HG03097 (cell line): ENCODE measurements around the gene ARID1B.
A peak's percentile ranks its signal among the peaks of the same experiment; 100 is the strongest.
"Not testable (repeated sequence)": the region's sequence is repeated elsewhere in the genome, so short reads cannot be mapped to it uniquely, and the experiment has no call there.

Experiments used
- ATAC-seq: cut with Tn5 transposase; IDR thresholded peaks from one replicate; pipeline ENCODE4 v1.9.1; 2021; ENCODE audit not compliant: unreplicated experiment, low FRiP score

Gene ARID1B

DNA sequence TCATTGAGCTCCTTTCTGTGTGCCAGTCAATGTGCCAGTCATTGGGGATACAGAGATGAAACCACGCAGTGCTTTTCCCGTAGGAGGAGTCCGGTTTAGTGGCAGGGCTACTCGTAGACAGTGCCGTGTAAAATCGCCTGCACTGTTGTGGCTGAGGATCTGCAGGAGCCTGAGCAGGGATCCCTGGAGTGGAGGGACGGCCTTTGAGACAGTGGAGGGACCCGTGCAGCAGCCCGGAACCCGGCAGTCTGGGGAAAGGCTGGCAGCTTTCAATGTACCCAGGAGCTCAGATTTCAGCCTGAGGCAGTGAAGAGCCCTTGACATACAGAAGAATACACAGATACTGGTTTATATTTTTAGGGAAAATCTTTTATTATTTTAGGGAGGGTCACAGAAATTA lies 203.3 kb downstream of the ARID1B start:
- no peak for ATAC-seq

DNA sequence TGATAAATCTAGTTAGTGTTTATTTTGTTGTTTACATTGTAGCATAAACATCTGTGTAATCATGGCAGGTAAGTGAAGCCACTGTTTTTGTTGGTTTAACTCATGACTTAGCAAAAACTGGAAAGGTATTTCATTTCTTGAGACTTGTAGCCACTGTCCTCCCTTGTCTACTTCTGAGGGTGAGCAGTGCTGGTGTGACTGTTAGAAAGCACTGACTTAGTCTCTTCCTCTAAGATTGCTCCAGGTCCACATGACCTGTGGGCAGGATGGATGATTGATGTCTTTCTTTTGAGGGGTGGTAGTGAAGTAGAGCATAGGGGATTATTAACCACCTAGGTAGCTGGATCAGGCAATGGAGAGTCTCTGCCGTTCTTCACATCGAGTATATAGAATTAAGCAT lies 203.8 kb downstream of the ARID1B start:
- no peak for ATAC-seq

- ATAC-seq, result no peak
Observed at GRCh38 chr6:156982168-156982567, 205.0 kb downstream of the ARID1B start.

DNA sequence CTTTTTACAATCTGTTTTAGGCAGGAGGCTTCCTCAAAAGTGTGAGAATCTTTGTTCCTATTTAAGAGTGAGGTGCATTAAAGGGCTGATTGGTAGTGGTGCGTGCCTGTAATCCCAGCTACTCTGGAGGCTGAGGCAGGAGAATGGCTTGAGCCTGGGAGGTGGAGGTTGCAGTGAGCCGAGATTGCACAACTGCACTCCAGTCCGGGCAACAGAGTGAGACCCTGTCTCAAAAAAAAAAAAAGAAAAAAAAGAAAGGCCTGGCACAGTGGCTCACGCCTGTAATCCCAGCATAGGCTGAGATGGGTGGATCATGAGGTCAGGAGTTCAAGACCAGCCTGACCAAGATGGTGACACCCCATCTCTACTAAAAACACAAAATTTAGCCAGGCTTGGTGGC lies 205.7 kb downstream of the ARID1B start:
- ATAC-seq, result not testable (repeated sequence)

DNA sequence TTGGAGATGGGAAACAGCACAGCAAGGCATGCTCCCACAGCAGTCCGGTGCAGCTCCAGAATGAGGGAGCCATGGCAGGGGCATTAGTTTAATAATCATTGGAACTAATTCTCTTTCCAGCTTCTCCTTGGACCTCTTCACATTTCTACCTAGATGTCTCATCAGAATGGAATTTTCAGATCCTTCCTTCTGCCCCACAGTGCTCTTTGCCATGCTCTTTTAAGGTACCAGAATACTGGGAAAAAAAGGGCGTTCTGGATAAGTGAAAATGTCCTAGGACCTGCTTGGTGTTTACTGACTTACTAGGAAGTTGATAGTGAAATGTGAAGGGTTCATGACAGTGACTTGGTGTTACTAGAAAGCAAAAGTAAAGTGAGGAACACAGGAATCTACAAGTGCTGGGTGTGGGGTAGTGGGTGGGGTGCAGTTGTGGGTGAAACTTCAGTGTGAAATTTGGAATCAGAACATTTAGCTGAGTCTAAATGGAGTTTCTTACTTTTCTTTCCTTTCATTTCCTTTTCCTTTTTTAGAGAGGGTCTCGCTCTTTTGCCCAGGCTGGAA lies 207.1 kb downstream of the ARID1B start:
- ATAC-seq, result no peak

DNA sequence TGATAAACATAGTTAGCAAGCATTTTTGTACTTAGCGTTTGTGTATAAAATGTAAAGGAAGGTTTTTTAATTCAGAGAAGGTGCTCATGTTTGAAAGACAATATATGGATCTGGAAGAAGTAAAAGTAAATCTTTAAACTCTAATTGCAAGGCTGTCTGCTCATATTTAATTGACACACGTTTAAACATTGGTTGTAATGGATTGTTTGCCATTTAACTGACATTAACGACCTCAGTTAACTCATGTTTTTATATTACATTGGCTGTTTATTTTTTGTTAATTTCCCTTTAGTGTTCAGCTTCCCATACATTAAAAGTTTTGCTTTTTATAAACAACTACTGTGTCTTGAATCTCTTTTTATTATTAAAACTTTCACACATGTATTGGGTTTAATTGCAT lies 208.1 kb downstream of the ARID1B start:
- ATAC-seq, result no peak

DNA sequence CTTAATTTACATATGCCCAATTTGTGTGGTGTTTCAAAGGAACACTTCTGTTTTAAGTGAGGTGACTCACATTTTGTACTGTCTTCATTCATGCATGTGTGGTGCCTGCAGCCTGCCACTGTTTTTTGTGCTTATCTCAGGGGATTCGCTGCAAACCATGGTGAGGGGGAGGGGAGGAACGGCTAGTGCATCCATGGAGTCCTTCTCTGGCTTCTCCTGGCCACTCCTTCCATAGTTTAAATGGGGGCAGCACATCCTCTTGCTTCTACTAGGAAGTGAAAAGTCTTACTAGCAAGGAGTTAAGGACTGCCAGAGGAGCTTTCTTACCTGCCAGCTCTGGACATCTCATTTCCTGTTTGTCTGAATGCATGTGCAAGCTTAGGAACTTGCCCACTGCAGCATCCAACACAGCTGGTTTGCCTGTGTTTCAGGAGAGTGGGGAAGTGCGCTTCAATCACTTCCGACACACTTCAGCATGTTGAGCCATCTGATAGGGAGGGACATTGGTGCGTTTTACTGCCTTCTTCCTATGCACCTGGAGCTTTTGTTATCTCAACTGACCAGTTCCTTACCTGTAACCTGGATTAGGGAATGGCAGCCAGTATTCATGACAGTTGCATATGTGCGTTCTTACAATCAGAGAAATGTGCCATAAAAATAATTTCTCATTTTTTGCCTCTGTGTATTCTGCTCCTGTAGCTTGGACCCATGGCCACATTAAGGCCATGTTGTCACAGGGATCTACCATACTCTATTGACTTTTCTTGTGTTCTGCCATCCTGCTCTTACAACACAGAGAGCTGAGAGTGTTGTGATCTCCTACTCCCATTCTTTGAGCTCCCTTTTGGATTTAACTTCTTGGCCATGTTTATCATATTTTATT lies 211.3 kb downstream of the ARID1B start:
- ATAC-seq, result peak; percentile 64

- ATAC-seq, result no peak
Observed at GRCh38 chr6:156989159-156989806, 212.1 kb downstream of the ARID1B start.

- no peak for ATAC-seq
Observed at GRCh38 chr6:156992020-156992804, 215.0 kb downstream of the ARID1B start.

DNA sequence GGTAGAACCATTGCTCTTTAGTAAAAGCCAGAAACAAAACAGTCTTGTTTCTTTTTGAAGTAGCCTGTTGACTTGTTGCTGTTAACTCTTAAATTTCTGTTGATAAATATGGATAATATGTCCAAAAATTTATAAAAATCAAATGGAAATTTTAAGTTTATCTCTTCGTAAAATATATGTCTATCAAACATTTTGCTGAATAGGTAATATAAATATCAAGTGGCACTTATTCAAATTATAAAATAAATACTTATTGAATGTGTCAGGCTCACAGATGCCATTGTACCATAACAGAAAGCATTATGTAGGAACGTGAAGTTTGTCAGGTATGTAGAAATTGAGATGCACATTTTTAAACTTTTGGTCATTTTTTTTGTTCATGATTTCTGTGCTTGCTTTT lies 216.5 kb downstream of the ARID1B start:
- no peak for ATAC-seq

DNA sequence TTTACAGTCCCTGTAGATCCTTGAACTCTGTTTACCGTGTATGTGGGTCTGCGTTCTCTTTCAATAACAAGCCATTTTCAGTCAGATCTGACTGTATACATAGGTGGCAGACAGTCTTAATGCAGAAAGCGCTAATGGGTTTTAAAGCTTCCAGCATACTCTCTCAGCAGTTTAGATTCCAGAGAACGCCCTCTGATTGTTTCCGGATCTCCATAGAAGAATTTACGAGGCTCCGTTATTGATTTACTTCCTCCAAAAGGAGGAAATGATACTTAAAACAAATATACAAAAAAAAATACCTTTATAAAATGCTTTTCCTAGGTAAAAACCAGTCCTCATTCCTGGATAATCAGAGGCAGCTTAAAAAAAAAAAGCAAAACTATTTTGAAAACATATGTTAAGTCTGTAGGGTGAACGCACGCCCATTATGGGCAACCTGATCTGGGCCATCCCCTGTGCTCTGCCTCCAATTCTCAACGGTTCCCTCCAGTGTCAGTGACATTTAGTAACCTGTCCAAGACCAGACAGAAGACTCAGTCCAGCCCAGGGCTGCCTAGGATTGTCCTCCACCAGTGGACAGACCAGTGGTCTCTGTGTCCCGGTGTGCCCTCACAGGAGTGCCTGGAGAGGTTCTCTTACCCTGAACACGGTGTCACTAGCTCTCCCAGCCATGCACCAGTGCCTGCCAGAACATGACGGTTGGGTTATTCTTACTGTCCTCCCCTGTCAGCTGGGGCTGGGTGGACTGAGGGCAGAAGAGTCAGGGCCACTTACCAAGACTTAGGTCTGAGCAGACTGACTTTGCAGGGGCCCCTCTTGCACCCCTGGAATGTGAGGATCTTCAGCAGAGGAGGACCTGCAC lies 217.3 kb downstream of the ARID1B start:
- no peak for ATAC-seq

- no peak for ATAC-seq
Observed at GRCh38 chr6:156995502-156995901, 218.3 kb downstream of the ARID1B start.

GRCh38 chr6:156996265-156996664 lies 219.1 kb downstream of the ARID1B start:
- ATAC-seq, result no peak

GRCh38 chr6:156998794-156999330 lies 221.7 kb downstream of the ARID1B start:
- no peak for ATAC-seq

DNA sequence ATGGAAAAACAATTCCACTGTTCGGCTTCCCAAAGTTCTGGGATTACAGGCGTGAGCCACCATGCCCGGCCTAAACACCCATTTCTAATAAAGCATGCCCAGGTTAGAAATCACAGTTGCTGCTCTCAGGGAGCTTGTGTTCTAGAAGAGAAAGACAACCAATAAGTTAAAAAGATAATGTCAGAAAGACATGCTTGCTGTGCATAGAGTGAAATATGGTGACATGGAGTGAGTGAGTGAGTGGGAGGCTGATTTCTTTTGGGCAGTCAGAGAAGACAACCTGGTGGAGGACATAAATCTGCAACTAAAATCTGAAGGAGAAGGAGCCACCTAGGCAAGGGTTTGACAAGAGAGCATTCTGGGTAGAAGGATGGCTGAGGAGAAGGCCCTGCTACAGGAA lies 222.6 kb downstream of the ARID1B start:
- no peak for ATAC-seq

DNA sequence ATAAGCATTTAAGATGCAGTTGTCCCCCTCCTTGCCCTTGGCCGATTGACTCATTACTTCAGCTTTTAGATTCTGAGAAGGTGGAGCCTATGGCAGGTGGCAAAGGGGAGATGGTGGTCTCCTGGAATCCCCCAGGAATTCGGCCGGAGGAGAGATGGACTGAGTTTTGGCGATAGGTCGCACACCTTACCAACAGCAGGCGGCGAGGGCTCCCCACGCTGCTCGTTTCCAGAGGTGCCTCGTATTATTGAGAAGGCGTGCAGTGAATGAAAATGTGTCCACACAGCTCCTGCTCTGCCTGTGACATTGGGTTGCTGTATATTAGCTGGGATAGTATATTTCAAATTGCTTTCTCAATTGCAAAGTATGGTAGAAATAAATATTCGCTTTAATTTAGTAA lies 224.5 kb downstream of the ARID1B start:
- no peak for ATAC-seq

- no peak for ATAC-seq
Observed at GRCh38 chr6:157002774-157003173, 225.6 kb downstream of the ARID1B start.

GRCh38 chr6:157005940-157006339 lies 228.8 kb downstream of the ARID1B start:
- no peak for ATAC-seq

- ATAC-seq, result no peak
Observed at GRCh38 chr6:157008568-157008967, 231.4 kb downstream of the ARID1B start.

- no peak for ATAC-seq
Observed at GRCh38 chr6:157012355-157012754, 235.2 kb downstream of the ARID1B start.
